ENCODE measurements around the gene EGFR.

The EGFR gene

DNA sequence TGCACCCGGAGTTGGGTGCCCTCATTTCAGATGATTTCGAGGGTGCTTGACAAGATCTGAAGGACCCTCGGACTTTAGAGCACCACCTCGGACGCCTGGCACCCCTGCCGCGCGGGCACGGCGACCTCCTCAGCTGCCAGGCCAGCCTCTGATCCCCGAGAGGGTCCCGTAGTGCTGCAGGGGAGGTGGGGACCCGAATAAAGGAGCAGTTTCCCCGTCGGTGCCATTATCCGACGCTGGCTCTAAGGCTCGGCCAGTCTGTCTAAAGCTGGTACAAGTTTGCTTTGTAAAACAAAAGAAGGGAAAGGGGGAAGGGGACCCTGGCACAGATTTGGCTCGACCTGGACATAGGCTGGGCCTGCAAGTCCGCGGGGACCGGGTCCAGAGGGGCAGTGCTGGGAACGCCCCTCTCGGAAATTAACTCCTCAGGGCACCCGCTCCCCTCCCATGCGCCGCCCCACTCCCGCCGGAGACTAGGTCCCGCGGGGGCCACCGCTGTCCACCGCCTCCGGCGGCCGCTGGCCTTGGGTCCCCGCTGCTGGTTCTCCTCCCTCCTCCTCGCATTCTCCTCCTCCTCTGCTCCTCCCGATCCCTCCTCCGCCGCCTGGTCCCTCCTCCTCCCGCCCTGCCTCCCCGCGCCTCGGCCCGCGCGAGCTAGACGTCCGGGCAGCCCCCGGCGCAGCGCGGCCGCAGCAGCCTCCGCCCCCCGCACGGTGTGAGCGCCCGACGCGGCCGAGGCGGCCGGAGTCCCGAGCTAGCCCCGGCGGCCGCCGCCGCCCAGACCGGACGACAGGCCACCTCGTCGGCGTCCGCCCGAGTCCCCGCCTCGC, at the start of gene EGFR:
Gene EGFR (plus strand): TSS at position 657 of the 830 bp plus-strand sequence. CDS start 261 bp downstream, outside the sequence.
- FAIRE-seq: no peak

DNA sequence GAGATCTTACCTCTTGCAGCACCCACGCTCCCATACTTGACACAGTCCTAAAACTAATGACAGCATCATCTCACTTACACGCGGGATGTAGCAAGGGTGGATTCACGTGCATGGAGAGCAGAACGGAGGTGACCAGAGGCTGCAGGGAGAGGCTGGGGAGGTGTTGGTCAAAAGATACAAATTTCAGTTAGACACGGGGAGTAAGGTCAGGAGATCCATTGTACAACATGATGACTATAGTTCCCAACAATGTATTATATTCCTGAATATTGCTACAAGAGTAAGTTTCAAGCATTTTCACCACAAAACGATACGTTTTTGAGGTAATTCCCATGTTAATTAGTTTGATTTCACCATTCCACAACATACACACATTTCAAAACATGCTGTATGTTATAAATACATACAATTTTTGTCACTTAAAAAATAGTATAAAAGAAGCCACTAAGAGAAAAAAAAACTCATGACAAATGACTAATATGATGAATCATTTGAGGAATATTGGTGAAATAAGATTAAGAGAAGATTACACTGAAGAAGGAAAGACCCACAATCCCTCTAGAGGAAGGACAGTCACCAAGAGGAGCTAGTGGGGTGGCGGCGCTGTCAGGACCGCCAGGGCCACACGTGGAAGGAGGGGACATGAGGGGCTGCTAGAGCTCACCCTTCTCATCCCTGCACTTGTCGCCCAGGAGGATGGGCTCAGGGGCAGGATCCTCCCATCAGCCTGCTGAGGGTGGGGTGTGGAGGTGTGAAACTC, 49.4 kb upstream of the EGFR start:
- FAIRE-seq: no peak

GRCh38 chr7:54972733-54973294, 46.0 kb upstream of the EGFR start:
- no peak for FAIRE-seq

- no peak for FAIRE-seq
Measured at GRCh38 chr7:54978364-54979116, 40.3 kb upstream of the EGFR start.

DNA sequence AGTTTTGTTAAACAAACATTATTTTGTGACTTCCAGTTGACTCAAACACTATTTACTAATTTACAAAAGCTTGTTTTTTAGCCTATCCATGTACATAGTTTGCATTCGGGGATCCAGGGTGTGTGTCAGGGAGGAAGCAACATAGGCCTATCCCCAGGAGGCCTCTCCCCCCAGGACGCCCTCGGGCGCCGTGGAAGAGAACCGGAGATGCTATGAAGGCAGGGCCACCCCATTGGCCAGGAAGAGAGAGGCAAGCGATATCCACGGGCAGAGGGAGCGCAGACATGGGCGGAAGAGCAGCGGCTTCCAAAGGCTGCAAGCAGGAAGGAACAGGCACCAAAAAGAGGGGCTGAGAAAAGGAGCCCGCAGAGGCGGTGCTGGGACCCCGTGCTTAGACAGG, 38.3 kb upstream of the EGFR start:
- no peak for FAIRE-seq

DNA sequence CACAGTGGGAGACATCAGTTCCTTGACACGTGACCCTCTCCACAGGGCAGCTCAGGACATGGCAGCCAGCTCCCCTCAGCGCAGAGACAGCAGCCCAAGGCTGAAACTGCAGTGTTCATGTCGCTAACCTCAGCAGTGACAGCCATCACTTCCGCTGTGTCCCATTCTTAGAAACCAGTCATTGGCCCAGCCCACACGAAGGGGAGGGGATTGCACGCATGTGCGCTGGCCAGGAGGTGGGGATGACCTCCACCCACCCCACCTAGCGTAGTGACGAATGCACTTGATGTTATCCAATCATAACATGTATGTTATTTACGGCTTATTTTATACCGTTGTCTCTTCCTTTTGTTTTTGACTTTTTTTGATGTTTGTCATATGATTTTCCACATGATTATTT, 36.9 kb upstream of the EGFR start:
- FAIRE-seq: no peak

GRCh38 chr7:54985426-54986330, 33.1 kb upstream of the EGFR start:
- FAIRE-seq: no peak

- FAIRE-seq: no peak
Measured at GRCh38 chr7:54986716-54987115, 32.1 kb upstream of the EGFR start.

DNA sequence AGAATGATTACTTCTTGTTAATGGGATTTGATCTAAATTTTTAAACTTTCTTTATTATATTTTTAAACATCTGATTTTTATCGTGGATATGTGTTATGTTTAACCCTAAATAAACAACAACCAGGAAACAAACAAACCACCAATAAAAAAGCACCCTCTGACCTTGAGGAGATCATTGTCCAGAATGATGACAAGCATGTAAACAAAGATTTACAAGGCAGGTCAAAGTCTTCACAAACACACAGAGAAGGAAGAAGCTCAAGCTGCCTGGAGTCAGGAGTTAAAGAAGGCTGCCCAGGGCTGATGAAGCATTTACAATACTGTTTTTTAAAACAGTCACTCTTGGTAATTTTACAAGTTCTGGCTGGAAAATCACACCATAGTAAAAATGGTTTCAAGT, 31.0 kb upstream of the EGFR start:
- FAIRE-seq: no peak

- FAIRE-seq: no peak
Measured at GRCh38 chr7:54988516-54988915, 30.3 kb upstream of the EGFR start.

- no peak for FAIRE-seq
Measured at GRCh38 chr7:54989453-54990225, 29.2 kb upstream of the EGFR start.

DNA sequence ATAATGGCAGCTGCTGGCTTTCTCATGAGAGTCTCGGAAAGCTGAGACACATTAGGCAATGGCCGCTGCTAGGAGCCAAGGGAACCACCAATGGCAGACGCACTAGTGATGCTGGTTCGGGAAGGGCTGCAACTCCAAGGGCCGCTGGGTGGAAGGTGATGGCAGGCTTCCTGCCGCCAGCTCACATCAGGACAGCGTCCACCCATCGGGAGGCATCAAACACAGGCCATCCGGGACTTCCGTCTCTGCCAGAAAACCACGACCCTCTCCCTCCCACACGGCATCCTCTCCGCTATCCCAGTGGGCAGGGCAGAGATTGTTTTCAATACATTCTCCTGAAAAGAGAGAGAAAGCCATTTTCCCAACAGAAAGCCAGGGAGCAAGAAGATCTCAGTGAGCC, 27.5 kb upstream of the EGFR start:
- no peak for FAIRE-seq

GRCh38 chr7:54992871-54993475, 25.8 kb upstream of the EGFR start:
- FAIRE-seq: no peak

DNA sequence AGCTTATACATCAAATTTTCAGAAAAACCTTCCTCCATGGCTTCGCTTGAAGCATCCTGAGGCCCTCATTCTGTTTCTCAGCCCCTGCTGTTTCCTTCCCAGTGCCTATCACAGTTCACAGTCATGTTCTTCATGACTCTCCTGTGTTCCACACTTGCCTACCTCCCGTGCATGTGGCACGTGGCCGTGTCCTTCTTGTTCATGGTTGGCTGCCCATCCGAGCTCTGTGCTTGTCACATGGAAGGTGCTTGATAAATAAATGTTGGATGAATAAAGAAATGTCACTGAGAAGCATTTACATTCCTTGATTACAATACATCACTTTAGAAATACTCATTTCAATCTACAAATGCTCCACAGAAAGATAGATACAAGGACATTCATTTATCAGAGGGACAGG, 23.7 kb upstream of the EGFR start:
- no peak for FAIRE-seq

DNA sequence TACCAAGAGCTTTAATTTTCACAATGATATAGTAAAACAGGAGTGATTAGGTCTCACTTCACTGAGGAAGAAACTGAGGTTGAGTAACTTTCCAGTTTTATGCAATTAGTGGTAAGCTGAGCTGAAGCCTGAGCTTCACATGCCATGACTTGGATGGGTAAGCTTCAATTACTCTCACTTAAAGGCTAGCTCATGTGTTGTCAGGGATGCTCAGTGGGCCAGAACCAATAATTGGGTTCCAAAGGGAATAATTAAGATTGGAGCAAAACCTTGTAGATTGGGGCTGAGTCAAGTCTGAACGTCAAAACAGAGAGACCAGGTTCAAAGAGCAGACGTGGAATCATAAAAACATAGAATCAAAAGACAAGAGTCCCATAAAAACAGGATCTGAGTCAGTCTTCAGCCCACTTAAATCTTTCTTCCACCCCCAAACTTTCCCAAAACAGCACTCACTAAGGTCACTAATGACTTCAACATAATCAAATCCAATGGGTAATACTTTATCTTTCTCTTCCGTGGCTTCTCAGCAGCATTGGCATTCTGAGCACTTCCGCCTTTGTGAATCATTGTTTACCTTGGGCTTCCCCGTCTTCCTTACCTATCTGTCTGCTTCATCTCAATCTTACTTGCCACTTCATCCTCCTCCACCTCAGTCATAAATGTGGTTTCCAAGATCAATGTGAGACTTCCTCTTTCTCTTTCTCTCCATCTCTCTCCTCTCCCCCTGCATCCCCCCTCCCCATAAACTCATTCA, 23.0 kb upstream of the EGFR start:
- no peak for FAIRE-seq

- no peak for FAIRE-seq
Measured at GRCh38 chr7:54996391-54996790, 22.4 kb upstream of the EGFR start.

GRCh38 chr7:55004579-55004978, 14.2 kb upstream of the EGFR start:
- no peak for FAIRE-seq

GRCh38 chr7:55005241-55005851, 13.5 kb upstream of the EGFR start:
- FAIRE-seq: no peak

DNA sequence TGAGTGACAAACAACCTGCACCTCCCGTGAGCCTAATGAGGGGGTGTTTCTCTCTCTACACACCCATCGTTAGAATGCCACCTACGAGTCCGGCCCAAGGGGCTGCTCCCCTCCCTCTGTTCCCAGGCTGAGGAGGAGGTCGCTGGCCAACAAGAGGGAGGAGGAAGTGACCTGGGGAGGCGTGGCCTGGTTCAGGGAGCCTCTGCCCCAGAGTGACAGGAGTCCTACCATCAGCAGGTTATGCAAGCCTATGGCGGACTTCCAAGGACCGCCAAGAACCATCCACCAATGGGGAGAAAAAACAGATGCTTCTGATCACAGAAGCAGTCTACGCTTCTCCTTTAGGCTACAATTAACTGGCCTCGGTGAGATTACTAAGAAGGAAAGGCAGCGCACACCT, 12.3 kb upstream of the EGFR start:
- FAIRE-seq: no peak

DNA sequence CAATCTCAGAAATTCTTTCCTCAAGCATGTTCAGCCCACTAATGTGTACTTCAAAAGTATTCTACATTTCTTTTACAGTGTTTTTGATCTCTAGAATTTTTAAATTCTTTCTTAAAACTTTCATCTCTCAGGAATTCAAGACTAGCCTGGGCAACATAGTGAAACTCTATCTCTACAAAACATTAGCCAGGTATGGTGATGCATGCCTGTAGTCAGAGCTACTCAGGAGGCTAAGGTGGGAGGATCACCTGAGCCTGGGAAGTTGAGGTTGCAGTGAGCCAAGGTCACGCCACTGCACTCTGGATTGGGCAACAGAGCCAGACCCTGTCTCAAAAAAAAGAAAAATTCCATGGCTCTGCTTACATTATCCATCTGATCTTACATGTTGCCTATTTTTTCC, 5.0 kb upstream of the EGFR start:
- FAIRE-seq: no peak
